ENCODE results near the gene IFNL2. TPM values are rescaled to one million over a fixed set of nuclear protein-coding genes. Genes with fewer than 3 reads are reported as not detected.
"Not testable (repeated sequence)": the region's sequence is repeated elsewhere in the genome, so short reads cannot be mapped to it uniquely, and the experiment has no call there.

IFNL2 gene
- total and polyA plus RNA-seq, 8 donors = not detected

- DNase-seq = no peak
- Histone ChIP-seq H3K36me3 (no peaks in the 10 kb centered on the region), H3K27me3 (peaks cover 13 to 65% (median 40%) of the 10 kb centered on the region in 3 donors), H3K27ac (no peak overlapping the region), H3K9me3 (no peaks in the 10 kb centered on the region), H3K4me3 (no peak overlapping the region), H3K4me1 (peaks cover 12 to 19% (median 18%) of the 10 kb centered on the region in 4 donors)
- intact Hi-C loops (cut with DNase I; ENCODE audit: low total_unique reads) = no loop called here
- TF ChIP-seq POLR2A (IDR thresholded peaks at IDR 0.05) (no peak), CTCF (IDR thresholded peaks at IDR 0.05) (no peak), POLR2AphosphoS5 (IDR thresholded peaks at IDR 0.05) (no peak), EP300 (IDR thresholded peaks at IDR 0.05) (no peak)
Observed at GRCh38 chr19:39306075-39306474, 37.9 kb downstream of the IFNL2 start.

GRCh38 chr19:39307046-39307821 is 39.0 kb downstream of the IFNL2 start:
- no peak for TF ChIP-seq EP300 (IDR thresholded peaks at IDR 0.05)
- peaks cover 0 to 2% (median 0%) of the 10 kb centered on the region in 4 donors for H3K36me3 ChIP-seq
- intact Hi-C loops (cut with DNase I; ENCODE audit: low total_unique reads) = no loop called here
- 12 to 27% (median 23%) methylated on average over 37 to 71 of the region's 71 CpGs for WGBS, 5 donors
- no peak overlapping the region for H3K27ac ChIP-seq
- peak overlapping the region; percentile 26 to 41 (median 34) for H3K4me3 ChIP-seq
- peaks cover 12 to 19% (median 18%) of the 10 kb centered on the region in 4 donors for H3K4me1 ChIP-seq
- H3K27me3 ChIP-seq = peaks cover 13 to 65% (median 40%) of the 10 kb centered on the region in 3 donors
- H3K9me3 ChIP-seq = no peaks in the 10 kb centered on the region
- peak; percentile 57 to 87 for DNase-seq

GRCh38 chr19:39307822-39308530 is 39.8 kb downstream of the IFNL2 start:
- Histone ChIP-seq H3K27me3 (peaks cover 13 to 61% (median 40%) of the 10 kb centered on the region in 3 donors), H3K4me1 (peaks cover 12 to 19% (median 18%) of the 10 kb centered on the region in 4 donors), H3K9me3 (no peaks in the 10 kb centered on the region), H3K27ac (no peak overlapping the region), H3K4me3 (peak overlapping the region; percentile 26 to 41 (median 34)), H3K36me3 (peaks cover 0 to 4% (median 0%) of the 10 kb centered on the region in 4 donors)
- WGBS, 5 donors = 16 to 29% (median 23%) methylated on average over 52 to 82 of the region's 82 CpGs
- TF ChIP-seq CTCF (IDR thresholded peaks at IDR 0.05) (no peak), POLR2A (IDR thresholded peaks at IDR 0.05) (no peak), POLR2AphosphoS5 (IDR thresholded peaks at IDR 0.05) (no peak), EP300 (IDR thresholded peaks at IDR 0.05) (no peak)
- peak in 1 of 2 donors; percentile 52 for DNase-seq
- intact Hi-C loops (cut with DNase I; ENCODE audit: low total_unique reads) = no loop called here

- intact Hi-C loops (cut with DNase I; ENCODE audit: low total_unique reads) = no loop called here
- peaks cover 13 to 54% (median 39%) of the 10 kb centered on the region in 3 donors for H3K27me3 ChIP-seq
- no peak overlapping the region for H3K4me3 ChIP-seq
- no peak for TF ChIP-seq POLR2A (IDR thresholded peaks at IDR 0.05)
- no peak for TF ChIP-seq EP300 (IDR thresholded peaks at IDR 0.05)
- no peak for TF ChIP-seq CTCF (IDR thresholded peaks at IDR 0.05)
- no peak for TF ChIP-seq POLR2AphosphoS5 (IDR thresholded peaks at IDR 0.05)
- DNase-seq = no peak
- 45 to 51% (median 51%) methylated on average over 18 of the region's 18 CpGs for WGBS, 5 donors
- no peak overlapping the region for H3K27ac ChIP-seq
- no peaks in the 10 kb centered on the region for H3K9me3 ChIP-seq
- peaks cover 12 to 19% (median 18%) of the 10 kb centered on the region in 4 donors for H3K4me1 ChIP-seq
- H3K36me3 ChIP-seq = peaks cover 0 to 8% (median 7%) of the 10 kb centered on the region in 4 donors
Observed at GRCh38 chr19:39308531-39309304, 40.5 kb downstream of the IFNL2 start.

- H3K4me3 ChIP-seq; DNase-seq; H3K27ac ChIP-seq; H3K9me3 ChIP-seq; intact Hi-C loops (cut with DNase I; ENCODE audit: low total_unique reads): not testable (repeated sequence)
- H3K36me3 ChIP-seq = peaks cover 0 to 14% (median 12%) of the 10 kb centered on the region in 4 donors
- H3K4me1 ChIP-seq = peaks cover 12 to 19% (median 18%) of the 10 kb centered on the region in 4 donors
- 71 to 91% (median 81%) methylated on average over 7 of the region's 7 CpGs for WGBS, 5 donors
- peaks cover 13 to 48% (median 33%) of the 10 kb centered on the region in 3 donors for H3K27me3 ChIP-seq
Observed at GRCh38 chr19:39309305-39309670, 41.1 kb downstream of the IFNL2 start.
